Muscle layer of duodenum (tissue), 2 donors: ENCODE data around the gene DSCAM.

Experiments used
- H3K27ac ChIP-seq: one replicate; pipeline ENCODE4 v1.7.0; 2013; ENCODE audit warnings: mild to moderate bottlenecking, low read length
- H3K27me3 ChIP-seq: one replicate; pipeline ENCODE4 v1.7.0; 2013; ENCODE audit warnings: low read depth, mild to moderate bottlenecking, control low read depth, low read length
- H3K36me3 ChIP-seq, 2 donors: one replicate each; pipeline ENCODE4 v1.7.0; 2013; ENCODE audit warnings: low read length in 2 of 2, control low read depth in 1 of 2, mild to moderate bottlenecking in 1 of 2; ENCODE audit not compliant: insufficient read depth in 2 of 2, control insufficient read depth in 1 of 2
- H3K4me1 ChIP-seq, 2 donors: one replicate each; pipeline ENCODE4 v1.7.0; 2013; ENCODE audit warnings: low read length in 2 of 2, mild to moderate bottlenecking in 2 of 2, control low read depth in 1 of 2, moderate library complexity in 1 of 2; ENCODE audit not compliant: insufficient read depth in 2 of 2, control insufficient read depth in 1 of 2
- H3K4me3 ChIP-seq, 2 donors: one replicate each; pipeline ENCODE4 v1.7.0; 2013; ENCODE audit warnings: low read length in 2 of 2, low read depth in 1 of 2, mild to moderate bottlenecking in 1 of 2
- H3K9me3 ChIP-seq, 2 donors: one replicate each; pipeline ENCODE4 v1.7.0; 2013; ENCODE audit warnings: low read length in 2 of 2, control low read depth in 1 of 2, mild to moderate bottlenecking in 1 of 2; ENCODE audit not compliant: control insufficient read depth in 1 of 2
- donor health status: healthy.

Gene DSCAM

DNA sequence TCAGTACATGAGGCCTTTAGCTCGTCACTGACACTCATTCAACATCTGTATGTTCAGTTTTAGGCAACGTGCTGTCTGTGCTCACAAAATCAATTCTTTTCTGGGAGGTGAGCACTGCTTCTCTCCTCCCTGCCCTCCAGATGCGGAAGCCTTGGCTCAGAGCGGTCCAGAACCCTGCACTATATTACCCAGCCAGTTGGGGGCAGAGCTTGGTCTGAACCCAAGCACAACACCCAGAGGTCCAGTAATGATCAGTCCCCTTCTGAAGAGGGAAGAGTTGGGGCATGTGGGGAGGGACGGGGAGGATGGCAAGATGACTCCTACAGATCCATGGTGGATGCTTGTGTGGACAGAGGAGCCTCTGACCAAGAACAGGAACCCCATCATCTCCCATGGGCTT, 5.6 kb upstream of the DSCAM start:
- H3K4me3 ChIP-seq: no peak overlapping the region
- no peaks in the 10 kb centered on the region for H3K36me3 ChIP-seq
- no peak overlapping the region for H3K27ac ChIP-seq
- H3K9me3 ChIP-seq: peaks cover 0 to 4% of the 10 kb centered on the region in 2 donors
- no peaks in the 10 kb centered on the region for H3K4me1 ChIP-seq
- H3K27me3 ChIP-seq: no peaks in the 10 kb centered on the region

DNA sequence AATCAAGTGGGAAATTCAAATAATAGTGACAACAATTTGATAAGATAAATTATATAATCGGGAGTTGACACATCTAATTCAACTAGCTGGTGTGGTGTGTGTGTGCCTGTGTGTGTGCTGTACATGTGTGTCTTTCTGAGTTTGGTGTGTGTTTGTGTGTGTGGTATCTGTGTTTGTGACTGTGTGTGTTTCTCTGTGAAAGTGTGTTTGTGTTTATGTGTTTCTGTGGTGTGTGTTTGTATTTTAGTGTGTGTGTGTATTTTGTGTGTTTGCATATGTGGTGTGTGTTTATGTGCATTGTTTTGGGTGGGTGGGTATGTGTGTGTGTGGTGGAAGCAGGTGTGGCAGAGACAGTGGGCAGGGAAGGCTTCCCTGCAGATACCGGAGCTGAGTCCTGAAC, 4.8 kb upstream of the DSCAM start:
- no peaks in the 10 kb centered on the region for H3K27me3 ChIP-seq
- no peaks in the 10 kb centered on the region for H3K36me3 ChIP-seq
- no peaks in the 10 kb centered on the region for H3K4me1 ChIP-seq
- no peak overlapping the region for H3K4me3 ChIP-seq
- no peaks in the 10 kb centered on the region for H3K9me3 ChIP-seq
- H3K27ac ChIP-seq: no peak overlapping the region

DNA sequence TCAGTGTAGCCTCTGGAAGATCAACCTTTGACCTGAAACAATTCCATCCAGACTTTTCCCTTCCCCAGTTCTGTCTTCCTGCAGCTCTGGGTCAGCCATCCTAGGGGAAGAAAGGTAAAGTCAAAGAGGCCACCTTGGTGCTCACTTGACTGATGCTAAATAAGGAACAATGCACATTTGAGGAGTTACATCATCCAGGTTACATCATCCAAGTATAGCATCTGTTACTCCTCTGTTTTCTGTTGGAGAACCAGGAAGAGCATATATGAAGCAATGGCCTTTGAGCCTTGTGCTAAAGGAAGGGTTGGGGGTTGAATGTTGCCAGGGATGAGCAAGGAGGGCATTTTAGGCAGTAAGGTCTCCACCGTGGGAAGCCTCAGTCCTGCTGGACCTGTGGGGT, 3.1 kb upstream of the DSCAM start:
- Histone ChIP-seq H3K36me3 (no peaks in the 10 kb centered on the region), H3K4me3 (no peak overlapping the region), H3K27me3 (peaks cover 4% of the 10 kb centered on the region), H3K9me3 (no peaks in the 10 kb centered on the region), H3K4me1 (no peaks in the 10 kb centered on the region), H3K27ac (no peak overlapping the region)

DNA sequence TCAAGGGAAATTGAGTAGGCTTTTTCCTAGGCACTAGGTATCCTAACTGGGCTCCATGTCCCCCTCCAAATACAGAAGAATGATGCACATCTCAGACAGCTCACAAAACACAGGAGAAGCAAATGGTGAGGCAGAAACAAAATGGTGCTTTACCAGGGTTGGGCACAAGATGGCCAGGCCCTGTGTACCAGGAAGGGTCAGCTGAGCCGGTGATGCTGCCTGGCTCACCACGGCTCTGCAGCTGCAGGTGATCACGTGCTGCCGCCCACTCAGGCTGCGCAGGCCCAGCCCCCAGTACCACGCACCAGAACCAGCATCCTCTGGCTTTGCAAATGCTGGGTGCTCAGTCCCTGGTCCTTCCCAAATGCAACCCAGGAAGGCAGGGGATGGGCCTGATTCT, 993 bp upstream of the DSCAM start:
- H3K4me3 ChIP-seq: no peak overlapping the region
- no peaks in the 10 kb centered on the region for H3K4me1 ChIP-seq
- no peaks in the 10 kb centered on the region for H3K9me3 ChIP-seq
- H3K36me3 ChIP-seq: no peaks in the 10 kb centered on the region
- no peak overlapping the region for H3K27ac ChIP-seq
- peaks cover 5% of the 10 kb centered on the region for H3K27me3 ChIP-seq

DNA sequence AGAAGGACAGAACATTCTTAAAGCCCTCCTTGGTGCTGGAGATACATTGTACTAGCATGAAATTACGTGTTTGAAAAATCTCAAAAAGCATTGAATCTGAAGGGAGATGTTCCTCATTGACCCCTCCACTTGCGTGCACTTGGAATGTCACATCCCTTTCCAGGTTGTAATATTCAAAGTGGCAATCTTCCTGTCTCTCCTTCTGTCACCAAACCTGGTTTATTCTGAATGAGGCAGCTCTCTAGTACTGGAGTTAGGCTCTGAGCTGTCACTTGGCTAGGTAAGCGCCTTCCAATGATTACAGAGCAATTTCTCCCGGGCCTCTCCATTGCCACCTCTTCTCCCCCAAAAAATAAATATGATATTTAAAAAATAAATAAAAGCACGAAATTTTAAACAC, 855 bp downstream of the DSCAM start:
- peaks cover 0 to 9% of the 10 kb centered on the region in 2 donors for H3K4me1 ChIP-seq
- H3K4me3 ChIP-seq: no peak overlapping the region
- peaks cover 7% of the 10 kb centered on the region for H3K27me3 ChIP-seq
- H3K27ac ChIP-seq: no peak overlapping the region
- no peaks in the 10 kb centered on the region for H3K9me3 ChIP-seq
- H3K36me3 ChIP-seq: no peaks in the 10 kb centered on the region

DNA sequence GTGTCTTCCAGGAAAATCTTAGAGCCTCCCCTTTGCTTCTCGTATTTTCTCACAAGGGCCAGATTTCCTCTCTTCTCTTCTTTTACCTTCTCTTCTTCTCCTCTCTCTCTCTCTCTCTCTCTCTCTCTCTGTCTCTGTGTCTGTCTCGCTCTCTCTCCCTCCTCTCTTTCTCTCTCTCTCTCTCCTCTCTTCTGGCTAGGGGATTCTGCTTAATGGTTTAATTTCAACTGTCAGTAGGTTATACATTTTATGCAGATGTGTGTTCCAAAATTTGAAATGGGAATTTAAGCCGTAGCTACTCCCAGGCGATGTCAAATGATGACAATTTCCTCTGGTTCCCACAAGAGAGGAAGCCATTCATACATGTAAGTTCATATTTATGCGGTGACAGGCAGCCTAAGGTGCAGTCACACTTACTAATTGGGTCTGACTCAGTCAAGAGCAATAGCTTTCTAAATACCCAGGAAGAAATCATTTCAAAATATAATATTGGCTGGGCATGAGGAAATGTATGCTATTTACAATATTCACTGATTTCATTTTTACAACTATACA, 1.4 kb downstream of the DSCAM start:
- Histone ChIP-seq H3K4me3 (no peak overlapping the region), H3K27ac (no peak overlapping the region), H3K27me3 (peaks cover 12% of the 10 kb centered on the region), H3K9me3 (no peaks in the 10 kb centered on the region), H3K36me3 (no peaks in the 10 kb centered on the region), H3K4me1 (peaks cover 0 to 9% of the 10 kb centered on the region in 2 donors)

DNA sequence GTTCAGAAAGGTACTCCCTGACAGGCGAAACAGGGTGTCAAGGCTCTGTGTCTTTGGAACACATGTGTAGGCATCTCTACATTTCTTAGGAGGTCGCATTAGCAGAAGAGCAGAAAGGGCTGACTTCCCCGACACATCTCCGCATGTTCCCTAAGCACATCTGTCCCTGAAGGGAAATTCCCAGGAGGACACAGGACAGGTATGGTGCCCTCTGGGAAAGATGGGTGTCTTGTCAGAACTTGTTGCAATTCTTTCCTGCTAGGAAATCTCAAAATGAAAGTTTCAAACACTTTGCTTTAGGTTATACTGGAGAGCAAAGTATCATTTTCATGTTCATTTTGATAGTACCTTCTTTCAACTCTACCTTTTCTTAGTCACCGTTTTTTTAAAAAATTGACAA, 2.0 kb downstream of the DSCAM start:
- no peak overlapping the region for H3K27ac ChIP-seq
- H3K36me3 ChIP-seq: no peaks in the 10 kb centered on the region
- peaks cover 0 to 9% of the 10 kb centered on the region in 2 donors for H3K4me1 ChIP-seq
- H3K27me3 ChIP-seq: peaks cover 12% of the 10 kb centered on the region
- H3K9me3 ChIP-seq: no peaks in the 10 kb centered on the region
- H3K4me3 ChIP-seq: no peak overlapping the region

GRCh38 chr21:40842197-40842552, 4.8 kb downstream of the DSCAM start:
- Histone ChIP-seq H3K27ac (no peak overlapping the region), H3K36me3 (no peaks in the 10 kb centered on the region), H3K9me3 (no peaks in the 10 kb centered on the region), H3K4me3 (peak overlapping the region in 1 of 2 donors; percentile 59), H3K4me1 (peaks cover 0 to 9% of the 10 kb centered on the region in 2 donors), H3K27me3 (peaks cover 12% of the 10 kb centered on the region)

GRCh38 chr21:40841524-40842196, 5.3 kb downstream of the DSCAM start:
- H3K9me3 ChIP-seq: no peaks in the 10 kb centered on the region
- H3K27ac ChIP-seq: no peak overlapping the region
- peak overlapping the region; percentile 12 to 59 for H3K4me3 ChIP-seq
- H3K4me1 ChIP-seq: peaks cover 0 to 9% of the 10 kb centered on the region in 2 donors
- H3K27me3 ChIP-seq: peaks cover 12% of the 10 kb centered on the region
- H3K36me3 ChIP-seq: no peaks in the 10 kb centered on the region

- peaks cover 0 to 9% of the 10 kb centered on the region in 2 donors for H3K4me1 ChIP-seq
- H3K36me3 ChIP-seq: no peaks in the 10 kb centered on the region
- H3K9me3 ChIP-seq: no peaks in the 10 kb centered on the region
- peaks cover 12% of the 10 kb centered on the region for H3K27me3 ChIP-seq
- no peak overlapping the region for H3K27ac ChIP-seq
- H3K4me3 ChIP-seq: no peak overlapping the region
Measured at GRCh38 chr21:40840401-40841125, 6.4 kb downstream of the DSCAM start.

GRCh38 chr21:40839521-40839920, 7.4 kb downstream of the DSCAM start:
- Histone ChIP-seq H3K27me3 (peaks cover 7% of the 10 kb centered on the region), H3K4me1 (peaks cover 0 to 9% of the 10 kb centered on the region in 2 donors), H3K27ac (no peak overlapping the region), H3K9me3 (no peaks in the 10 kb centered on the region), H3K4me3 (no peak overlapping the region), H3K36me3 (no peaks in the 10 kb centered on the region)
